GM21423 (cell line): ENCODE measurements around the gene KHDRBS1.
"Not testable (repeated sequence)": the region's sequence is repeated elsewhere in the genome, so short reads cannot be mapped to it uniquely, and the experiment has no call there.

Experiments used
- ATAC-seq: cut with Tn5 transposase; IDR thresholded peaks from one replicate; pipeline ENCODE4 v1.9.1; 2021; ENCODE audit warnings: mild to moderate bottlenecking, moderate library complexity; ENCODE audit not compliant: unreplicated experiment

KHDRBS1 gene

DNA sequence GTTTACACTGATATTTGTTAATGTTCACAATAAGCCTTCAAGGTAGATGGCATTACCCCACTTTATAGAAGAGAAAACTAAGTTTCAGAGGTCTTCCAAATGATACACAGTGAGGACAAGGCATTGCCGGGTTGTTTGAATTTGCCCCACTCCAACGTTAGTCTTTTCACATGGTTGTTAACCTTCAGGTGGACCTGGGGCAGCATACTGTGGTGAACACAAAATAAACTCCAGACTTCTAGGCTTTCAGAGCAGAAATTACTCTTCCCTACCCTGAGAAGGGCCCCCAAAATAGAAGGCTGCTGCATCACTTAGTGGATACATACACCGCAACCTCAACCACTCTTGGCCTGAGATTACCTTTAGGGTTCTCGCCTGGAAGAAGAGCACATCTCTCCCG, 3.4 kb upstream of the KHDRBS1 start:
- no peak for ATAC-seq

DNA sequence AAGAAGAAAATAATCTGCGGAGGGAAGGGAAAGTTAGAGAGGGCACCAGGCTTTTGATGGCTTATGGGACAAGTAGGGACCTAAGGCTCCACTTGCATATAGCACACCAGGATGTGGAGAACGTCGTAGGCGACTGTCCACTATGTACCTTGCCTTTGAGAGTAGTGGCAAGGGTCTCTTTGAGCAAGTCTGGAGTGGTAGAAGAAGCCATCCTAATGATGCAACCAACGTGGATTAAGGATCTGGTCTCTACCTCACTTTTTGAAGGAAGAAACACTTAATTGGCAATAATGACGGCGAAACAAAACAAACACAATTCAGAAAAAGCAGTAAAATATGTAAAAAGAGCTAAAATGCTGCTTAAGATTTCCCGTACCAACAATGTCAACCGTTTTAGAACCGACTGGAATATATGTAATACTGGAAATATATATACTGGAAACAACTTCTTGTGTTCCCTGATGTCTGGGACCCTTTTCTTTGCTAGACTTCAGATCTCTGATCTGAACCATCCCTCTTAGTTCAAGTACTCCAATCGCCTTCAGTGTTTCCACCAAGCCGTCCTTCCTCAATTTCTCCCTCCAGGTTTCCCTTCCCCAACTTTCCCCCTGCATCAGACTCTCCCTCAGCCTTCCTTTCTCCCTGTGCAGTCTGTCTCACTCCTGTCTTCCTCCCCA, 821 bp upstream of the KHDRBS1 start:
- ATAC-seq: no peak

DNA sequence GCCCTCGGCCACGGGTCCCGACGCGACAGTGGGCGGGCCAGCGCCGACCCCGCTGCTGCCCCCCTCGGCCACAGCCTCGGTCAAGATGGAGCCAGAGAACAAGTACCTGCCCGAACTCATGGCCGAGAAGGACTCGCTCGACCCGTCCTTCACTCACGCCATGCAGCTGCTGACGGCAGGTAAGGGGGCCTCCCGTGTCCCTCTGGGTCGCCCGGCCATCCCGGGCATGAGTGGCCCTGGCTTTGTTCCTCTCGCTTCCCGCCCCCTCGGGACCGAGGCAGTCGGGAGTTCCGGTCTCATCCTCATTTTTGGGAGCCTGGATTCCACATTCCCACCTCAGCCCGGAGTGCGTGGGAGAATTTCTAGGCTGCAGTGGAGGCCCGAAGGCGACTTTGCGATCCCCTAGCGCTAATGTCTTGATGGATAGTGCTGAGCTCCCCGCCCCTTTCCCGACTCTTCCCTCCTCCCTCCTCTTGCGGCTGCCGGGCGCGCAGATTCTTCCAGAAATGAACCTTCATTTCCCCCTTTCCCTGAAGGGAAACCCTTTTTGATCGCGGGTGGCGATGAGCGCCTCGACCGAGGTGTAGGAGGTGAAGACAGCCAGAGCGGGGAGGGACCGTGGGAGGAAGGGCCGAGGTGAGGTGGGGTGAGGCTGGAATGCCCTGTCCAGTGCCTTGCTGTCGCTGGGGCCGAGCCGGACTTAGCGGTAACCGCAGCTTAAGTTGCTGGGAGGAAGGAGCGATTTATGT, 705 bp downstream of the KHDRBS1 start:
- ATAC-seq: no peak

DNA sequence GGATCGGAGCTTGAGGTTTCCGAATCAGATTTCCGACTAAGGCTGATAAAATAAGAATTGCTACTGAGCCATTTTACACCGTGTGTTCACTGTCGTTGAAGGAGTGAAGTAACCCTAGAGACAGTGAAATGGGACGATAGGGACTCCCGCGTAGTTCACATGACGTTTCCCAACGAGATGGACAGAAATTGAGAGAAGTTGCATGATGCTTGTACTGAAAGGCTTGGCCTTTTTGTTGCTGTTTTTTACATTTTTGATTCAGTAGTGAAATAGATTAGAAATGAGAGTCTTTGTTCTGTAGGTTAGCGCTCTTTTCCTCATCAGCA, 1.2 kb downstream of the KHDRBS1 start:
- no peak for ATAC-seq

DNA sequence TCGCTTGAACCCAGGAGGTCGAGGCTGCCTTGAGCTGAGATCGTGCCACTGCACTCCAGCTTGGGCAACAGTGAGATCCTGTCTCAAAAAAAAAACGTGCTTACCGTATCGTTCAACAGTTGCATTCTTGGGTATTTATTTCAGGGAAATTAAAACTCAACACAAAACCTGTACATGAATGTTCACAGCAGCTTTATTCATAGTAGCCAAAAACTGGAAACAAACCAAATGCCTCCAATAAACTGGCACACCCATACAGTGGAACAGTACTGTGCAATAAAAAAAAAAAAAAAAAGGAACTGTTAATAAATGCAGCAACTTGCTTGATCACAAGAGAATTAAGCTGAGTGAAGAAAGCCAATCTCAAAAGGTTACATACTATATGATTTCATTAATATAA, 6.7 kb downstream of the KHDRBS1 start:
- no peak for ATAC-seq

DNA sequence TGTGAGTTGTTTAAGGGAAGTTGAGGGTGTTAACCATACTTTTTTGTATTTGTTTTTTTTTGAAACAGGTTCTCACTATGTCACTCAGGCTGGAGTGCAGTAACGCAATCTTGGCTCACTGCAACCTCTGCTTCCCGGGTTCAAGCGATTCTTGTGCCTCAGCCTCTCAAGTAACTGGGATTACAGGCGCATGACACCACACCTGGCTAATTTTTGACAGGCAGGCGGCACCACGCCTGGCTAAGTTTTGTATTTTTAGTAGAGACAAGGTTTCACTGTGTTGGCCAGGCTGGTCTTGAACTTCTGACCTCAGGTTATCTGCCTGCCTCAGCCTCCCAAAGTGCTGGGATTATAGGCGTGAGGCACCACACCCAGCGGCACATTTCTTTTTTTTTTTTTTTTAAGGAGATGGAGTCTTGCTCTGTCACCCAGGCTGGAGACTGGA, 7.9 kb downstream of the KHDRBS1 start:
- not testable (repeated sequence) for ATAC-seq

DNA sequence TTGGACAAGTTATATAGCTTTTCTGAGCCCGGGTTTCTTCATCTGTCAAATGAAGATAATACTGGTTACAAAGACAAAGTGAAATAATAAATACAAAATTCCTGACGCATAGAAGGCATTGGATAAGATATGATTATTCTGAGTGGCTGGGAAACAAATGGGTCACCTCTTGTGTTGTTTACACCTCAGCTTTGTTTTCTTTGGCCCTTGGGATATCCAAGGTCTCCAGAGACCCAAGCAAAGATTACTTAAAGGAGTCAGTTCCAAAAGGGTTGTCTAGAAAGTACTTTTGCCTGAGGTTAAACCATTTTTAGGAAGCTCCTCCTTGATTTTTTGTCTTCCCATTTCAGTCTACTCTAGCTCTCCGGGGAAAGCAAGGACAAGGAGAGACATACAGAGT, 9.7 kb downstream of the KHDRBS1 start:
- no peak for ATAC-seq

DNA sequence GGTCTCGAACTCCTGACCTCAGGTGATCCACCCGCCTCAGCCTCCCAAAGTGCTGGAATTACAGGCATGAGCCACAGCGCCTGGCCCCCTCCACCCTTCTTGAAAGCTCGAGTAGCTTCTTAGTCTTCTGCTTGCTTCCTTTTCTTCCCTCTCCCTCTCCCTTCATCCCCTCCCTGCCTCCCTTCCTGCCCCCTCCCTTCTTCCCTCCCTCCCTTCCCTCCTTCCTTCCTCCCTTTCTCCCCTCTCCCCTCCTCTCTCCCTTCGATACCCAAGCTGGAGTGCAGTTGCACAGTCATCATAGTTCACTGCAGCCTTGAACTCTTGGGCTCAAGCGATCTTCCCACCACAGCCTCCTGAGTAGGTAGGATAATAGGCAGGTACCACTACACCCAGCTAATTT, 11.8 kb downstream of the KHDRBS1 start:
- no peak for ATAC-seq

DNA sequence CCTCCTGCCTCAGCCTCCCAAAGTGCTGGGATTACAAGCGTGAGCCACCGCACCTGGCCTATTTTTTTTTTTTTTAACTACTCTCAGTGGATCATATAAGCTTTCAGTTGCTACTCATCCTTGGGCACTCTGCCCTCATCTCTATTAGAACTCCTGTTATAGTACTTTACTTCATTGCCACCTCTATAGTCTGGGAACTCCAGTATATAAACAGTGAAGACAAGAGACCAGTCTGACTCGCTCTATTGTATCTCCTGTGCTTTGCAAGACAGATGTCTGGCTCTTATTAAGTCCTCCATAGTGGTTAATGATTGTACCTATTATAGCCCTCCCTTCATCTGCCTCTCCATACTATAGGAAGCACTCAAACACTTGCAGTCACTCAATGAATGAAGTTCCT, 15.1 kb downstream of the KHDRBS1 start:
- no peak for ATAC-seq

DNA sequence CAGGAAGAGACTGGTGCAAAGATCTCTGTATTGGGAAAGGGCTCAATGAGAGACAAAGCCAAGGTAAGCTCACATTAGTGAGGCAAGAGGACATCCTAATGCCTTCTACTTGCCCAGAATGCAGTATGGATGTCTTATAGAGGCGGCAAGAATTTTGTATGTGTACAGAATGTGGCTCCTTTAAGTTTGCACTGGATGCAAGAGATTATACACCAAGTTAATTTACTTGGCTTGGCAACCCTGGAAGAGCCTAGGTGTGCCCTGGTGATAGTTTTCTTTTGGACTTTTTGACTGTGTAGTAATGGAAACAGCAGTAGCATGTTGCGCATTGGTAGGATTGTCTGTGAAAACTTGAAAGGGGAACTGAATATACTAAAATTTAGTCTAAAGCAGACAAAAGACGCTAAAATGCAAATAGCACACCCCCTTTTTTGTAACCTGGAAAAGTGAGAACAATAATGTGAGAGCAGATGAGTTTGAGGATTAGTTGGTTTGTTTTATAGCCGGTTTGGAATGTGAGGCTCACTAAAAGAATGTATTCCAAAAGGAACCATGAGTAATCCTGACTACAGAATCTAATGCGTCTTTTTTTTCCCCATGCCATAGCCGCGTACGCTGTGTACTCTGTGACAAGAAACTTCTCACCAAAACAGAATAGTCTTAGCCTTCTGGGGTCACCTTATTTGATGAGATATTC, 18.1 kb downstream of the KHDRBS1 start:
- ATAC-seq: no peak

DNA sequence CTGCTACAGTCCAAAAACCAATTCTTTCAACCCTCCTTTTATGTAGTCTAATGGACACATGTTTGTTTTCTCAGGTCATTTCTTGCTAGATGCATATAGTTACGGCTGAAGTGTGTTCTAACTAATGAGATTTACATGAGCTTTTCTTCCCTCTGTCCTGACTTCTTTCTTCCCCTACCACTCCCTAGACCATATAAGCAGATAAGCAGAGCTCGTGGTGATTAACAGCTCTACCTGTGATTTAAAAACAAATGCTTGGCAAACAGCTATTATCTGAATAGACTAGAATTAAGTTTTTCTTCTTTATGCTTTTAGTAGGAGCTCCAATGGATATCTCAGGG, 18.6 kb downstream of the KHDRBS1 start:
- no peak for ATAC-seq

DNA sequence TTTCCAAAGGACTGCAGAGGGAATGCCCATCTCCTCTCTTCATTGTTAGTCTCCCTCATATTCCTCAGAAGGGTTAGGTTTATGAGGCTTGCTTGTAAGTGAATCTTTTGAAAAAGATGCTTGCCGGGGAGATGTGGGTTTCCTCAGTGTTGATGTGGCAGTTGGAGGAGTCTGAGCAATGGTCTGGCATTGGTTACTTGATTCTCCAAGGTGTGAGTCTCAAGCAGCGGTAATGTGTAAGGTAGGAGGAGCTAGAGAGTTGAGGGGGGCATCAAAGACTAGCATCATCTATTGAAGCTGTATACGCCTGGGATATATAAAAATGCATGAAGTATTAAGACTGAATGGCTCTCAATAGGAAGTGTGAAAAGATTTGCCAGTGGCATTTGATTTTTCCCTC, 21.5 kb downstream of the KHDRBS1 start:
- ATAC-seq: no peak

DNA sequence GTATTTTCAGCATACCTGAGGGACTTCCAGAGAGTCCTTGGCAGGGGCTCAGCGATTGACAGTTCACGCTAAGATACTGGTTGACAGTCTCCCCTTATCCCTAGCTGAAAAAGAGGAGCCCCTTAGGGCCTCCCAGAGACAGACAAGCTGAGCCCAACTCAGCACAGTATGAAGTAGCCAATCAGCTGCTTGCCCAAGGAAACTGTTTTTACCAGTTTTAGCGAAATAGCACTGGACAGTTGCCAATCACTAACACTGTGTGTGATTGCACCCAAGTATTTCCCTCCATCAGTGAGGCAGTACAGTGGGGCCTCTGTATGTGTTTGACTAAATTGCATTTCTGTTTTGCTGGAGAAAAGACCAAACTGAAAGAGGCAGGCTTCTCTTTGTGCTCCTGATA, 27.0 kb downstream of the KHDRBS1 start:
- no peak for ATAC-seq

DNA sequence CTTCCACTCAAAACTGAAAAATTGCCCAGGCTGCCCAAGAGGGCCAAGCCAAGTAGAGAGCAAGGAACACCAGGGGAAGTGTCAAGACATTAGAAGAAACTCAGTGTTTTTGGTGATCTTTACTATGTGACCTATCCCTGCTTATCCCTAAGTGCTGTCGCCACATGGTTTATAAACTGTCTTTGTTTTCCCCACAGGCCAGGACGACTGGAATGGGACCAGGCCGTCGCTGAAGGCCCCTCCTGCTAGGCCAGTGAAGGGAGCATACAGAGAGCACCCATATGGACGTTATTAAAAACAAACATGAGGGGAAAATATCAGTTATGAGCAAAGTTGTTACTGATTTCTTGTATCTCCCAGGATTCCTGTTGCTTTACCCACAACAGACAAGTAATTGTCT, 28.7 kb downstream of the KHDRBS1 start:
- no peak for ATAC-seq

DNA sequence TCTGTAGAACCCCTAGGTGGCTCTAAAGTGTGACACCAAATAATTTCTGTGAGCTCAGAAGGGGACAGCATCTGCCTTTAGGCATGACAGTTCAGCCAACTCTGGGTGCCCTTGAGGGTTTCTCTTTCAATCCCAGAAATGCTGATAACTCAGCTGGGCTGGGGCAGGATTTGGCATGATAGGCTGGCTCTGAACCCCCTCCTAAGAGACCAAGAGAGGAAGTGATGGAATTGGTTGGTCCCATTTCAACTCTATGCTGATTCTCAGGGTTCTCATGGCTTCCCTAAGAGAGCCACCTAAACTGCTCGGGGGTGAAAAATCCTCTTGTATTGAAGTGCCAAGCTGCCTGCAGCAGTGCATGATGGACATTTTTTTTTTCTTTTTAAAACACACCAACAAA, 30.6 kb downstream of the KHDRBS1 start:
- no peak for ATAC-seq

DNA sequence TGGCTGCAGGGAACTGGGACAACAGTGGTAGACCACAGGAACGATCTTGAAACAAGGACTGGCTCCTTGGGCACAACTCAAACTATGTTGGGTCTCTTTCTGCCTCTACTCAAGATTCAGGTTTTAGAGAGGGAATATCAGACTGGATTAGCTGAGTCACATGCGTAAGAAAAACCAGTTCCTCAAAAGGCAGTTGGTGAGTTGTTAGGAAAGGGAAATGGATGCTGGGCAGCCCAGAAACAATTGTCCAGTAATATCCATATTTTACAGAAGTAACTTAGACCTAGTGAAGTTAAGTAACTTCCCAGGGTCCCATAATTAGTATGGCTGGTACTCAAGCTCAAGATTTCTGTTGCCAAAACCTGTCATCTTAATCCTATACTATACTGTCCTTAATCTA, 32.1 kb downstream of the KHDRBS1 start:
- ATAC-seq: no peak

DNA sequence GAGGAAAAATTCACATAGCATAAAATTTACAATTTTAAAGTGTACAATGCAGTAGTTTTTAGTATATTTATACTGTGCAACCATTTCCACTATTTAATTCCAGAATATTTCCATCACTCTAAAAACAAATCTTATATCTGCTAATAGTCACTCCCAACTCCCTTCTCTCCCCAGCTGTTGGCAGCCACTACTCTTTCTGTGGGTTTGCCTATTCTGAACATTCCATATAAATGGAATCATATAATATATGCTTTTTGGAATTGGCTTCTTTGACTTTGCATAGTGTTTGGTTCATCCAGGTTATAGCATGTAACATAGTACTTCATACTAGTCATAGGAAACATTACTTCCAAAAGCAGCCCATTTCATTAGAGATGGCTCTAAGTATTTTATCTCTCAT, 34.0 kb downstream of the KHDRBS1 start:
- ATAC-seq: no peak

DNA sequence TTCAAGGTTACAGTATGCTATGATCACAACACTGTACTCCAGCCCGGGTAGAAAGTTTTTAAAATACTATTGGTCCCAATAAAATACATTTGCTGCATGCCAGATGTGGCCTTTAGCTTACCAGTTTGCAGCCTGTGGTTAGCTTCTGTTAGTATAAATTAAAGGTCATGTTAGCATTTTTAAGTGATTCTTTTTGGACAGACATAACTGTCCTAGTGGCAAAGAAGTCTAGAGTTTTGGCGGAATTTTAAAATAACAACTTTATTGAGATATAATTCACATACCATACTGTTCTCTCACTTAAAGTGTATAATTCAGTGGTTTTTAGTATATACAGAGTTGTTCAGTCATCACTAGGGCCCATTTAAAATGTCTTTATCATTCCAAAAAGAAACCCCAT, 34.8 kb downstream of the KHDRBS1 start:
- ATAC-seq: no peak

DNA sequence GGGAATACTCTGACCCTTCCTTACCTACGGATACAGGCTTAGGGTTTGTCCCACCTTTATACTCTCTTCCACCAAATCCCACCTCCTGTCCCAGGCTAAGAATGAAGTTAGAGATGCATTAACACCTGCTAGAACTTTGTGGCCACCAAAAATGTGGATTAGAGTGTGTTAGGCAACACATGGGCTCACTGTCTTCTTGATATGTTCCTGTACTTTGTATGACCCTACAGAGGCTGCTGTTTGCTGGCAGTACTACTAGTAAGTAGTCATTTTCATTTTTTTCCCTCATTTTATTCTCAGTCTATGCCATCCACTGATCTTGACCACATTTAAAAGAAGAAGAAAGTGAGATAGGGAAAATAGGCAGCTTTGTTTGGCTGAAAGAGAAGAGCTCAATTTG, 38.0 kb downstream of the KHDRBS1 start:
- ATAC-seq: no peak

DNA sequence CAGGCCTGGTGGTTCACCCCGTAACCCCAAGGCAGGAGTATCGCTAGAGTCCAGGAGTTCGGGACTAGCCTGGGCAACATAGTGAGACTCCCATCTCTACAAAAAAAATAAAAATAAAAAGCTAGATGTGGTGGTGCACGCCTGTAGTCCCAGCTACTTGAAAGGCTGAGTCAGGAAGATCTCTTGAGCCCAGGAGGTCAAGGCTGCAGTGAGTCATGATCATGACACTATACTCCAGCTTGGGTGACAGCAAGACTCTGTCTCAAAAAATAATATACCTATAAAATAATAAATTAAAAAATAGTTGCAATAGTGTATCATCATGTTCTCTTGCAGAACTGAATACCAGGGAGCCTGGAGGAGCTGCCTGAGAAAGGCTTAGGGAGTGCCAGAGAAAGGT, 39.2 kb downstream of the KHDRBS1 start:
- no peak for ATAC-seq

DNA sequence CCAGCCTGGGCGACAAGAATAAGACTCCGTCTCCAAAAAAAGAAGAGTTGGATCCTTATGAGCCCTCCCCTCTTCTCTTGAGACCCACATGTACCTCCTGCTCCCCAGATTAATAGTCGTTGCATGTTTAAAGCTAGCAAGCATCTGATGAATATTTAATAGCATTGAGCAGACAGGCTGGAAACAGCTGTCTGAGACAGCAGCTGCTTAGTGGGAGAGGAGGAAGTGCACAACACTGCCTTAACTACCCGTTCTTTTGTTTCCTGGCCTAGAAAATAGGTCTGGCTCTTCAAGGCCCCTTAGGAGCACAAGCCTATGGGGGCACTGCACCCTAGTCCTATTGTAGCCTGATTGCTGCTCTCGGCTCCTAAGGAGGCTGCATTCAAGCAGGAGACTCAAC, 41.7 kb downstream of the KHDRBS1 start:
- ATAC-seq: no peak

DNA sequence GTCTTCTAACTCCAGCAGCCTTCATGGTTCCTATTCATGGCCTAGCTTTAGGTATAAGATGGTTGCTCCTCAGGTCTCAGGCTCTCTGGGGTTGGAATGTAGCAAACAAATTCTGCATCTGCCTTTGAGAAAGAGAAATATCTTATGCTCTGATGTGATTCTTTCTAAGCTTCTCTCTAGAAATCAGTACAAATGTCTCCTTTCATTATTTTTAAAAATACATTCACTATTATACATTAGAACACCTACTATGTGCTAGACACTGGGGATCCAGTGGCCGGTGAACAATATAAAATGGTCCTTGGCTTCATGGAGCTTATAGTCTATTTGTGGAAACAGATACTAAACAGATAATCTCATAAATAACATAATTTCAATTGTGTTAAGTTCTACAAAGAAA, 42.9 kb downstream of the KHDRBS1 start:
- ATAC-seq: no peak
